ENCODE measurements around the gene KDM6A. TPM values are rescaled to one million over a fixed set of nuclear protein-coding genes. Genes with fewer than 3 reads are reported as not detected.
"Not testable (repeated sequence)": the region's sequence is repeated elsewhere in the genome, so short reads cannot be mapped to it uniquely, and the experiment has no call there.

The KDM6A gene
- polyA plus RNA-seq (ENCODE audit: low read depth in 6 of 6): 10 to 100 TPM in 5 of 6 donors, 1 to 10 TPM in 1; 7.5 to 22.4 (median 18.5) TPM

DNA sequence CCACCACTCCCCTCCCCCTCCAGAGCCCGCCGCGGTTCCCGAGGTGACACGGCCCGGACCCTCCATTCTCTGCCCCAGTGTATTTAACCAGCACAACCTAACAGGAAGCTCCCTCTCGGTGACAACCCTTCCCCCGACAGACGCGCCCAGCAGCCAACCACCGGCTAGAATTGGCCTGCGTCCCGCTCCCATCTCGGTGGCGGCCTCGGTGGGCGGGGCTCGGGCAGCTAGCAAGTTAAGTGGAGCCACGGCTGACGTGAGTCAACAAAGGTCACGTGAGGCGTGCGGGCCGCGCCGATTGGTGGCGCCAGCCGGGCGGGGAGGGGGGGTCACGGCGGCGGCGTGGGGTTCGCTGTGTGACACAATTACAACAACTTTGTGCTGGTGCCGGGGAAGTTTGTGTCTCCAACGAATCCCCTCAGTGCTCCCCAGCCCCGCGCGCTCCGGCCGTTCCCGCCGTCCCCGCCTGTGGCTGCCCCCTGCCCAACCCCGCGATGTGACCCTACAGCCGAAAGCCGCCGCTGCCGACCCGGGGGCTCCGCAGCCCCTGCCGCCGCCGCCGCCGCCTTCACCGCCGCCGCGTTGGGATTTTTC is at the start of gene KDM6A:
Gene KDM6A, plus strand, starts transcription at position 368 of the 594 bp plus-strand sequence. CDS start 364 bp downstream, outside the sequence.
- H3K4me1 Mint-ChIP-seq: peaks cover 0 to 50% (median 13%) of the 10 kb centered on the region in 3 donors
- ATAC-seq (ENCODE audit: low read depth in 2 of 2): peak; percentile 83 to 85
- H3K36me3 Mint-ChIP-seq: no peaks in the 10 kb centered on the region
- no peaks in the 10 kb centered on the region for H3K27me3 Mint-ChIP-seq
- peak within 1 kb of the TSS; percentile 88 to 99 (median 96) for H3K4me3 Mint-ChIP-seq
- H3K9me3 Mint-ChIP-seq: no peaks in the 10 kb centered on the region
- H3K27ac Mint-ChIP-seq: peak within 1 kb of the TSS; percentile 98 to 99 (median 98)
- DNase-seq: peak; percentile 99

DNA sequence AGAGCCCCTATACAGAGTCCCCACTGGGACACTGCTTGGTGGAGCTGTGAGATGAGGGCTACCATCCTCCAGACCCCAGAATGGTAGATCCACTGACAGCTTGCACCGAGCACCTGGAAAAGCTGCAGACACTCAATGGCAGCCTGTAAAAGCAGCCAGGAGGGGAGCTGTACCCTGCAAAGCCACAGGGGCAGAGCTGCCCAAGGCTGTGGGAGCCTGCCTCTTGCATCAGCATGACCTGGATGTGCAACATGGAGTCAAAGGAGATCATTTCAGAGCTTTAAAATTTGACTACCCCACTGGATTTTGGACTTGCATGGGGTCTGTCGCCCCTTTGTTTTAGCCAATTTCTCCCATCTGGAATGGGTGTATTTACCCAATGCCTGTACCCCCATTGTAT is 49.8 kb upstream of the KDM6A start:
- peak overlapping the region in 1 of 6 donors; percentile 47 for H3K27ac Mint-ChIP-seq

GRCh38 chrX:44828008-44828605 is 44.9 kb upstream of the KDM6A start:
- Mint-ChIP-seq H3K27ac (no peak overlapping the region), H3K27me3 (no peaks in the 10 kb centered on the region), H3K4me3 (no peak overlapping the region), H3K4me1 (no peaks in the 10 kb centered on the region), H3K36me3 (no peaks in the 10 kb centered on the region), H3K9me3 (no peaks in the 10 kb centered on the region)
- no peak for ATAC-seq (ENCODE audit: low read depth in 2 of 2)
- DNase-seq: no peak

More for the DNA sequence above, 49.8 kb upstream of the KDM6A start:
- H3K27me3 Mint-ChIP-seq; H3K4me1 Mint-ChIP-seq; H3K4me3 Mint-ChIP-seq; DNase-seq; H3K9me3 Mint-ChIP-seq; H3K36me3 Mint-ChIP-seq; ATAC-seq (ENCODE audit: low read depth in 2 of 2): not testable (repeated sequence)

DNA sequence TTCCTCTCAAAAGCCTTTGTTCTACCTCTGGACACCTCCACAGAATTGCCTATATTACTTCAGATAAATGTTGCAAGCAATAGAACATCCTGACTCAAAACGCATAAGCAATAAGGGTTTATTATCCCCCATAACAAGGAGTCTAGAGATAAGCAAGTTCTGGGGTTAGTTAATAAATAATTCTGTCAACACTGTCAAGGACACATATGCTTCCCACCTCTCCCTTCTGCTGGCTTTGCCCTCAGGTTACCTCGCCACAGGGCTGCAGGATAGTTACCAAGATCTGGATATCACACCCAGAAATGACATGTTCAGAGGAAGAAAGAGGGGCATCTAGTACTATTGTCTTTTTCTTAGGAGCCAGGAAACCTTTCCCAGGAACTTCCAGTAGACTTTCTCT is 43.2 kb upstream of the KDM6A start:
- no peak for DNase-seq
- H3K9me3 Mint-ChIP-seq: no peaks in the 10 kb centered on the region
- no peaks in the 10 kb centered on the region for H3K36me3 Mint-ChIP-seq
- H3K27ac Mint-ChIP-seq: no peak overlapping the region
- H3K27me3 Mint-ChIP-seq: peaks cover 0 to 6% (median 6%) of the 10 kb centered on the region in 3 donors
- ATAC-seq (ENCODE audit: low read depth in 2 of 2): no peak
- no peaks in the 10 kb centered on the region for H3K4me1 Mint-ChIP-seq
- H3K4me3 Mint-ChIP-seq: no peak overlapping the region

GRCh38 chrX:44842550-44843317 is 30.3 kb upstream of the KDM6A start:
- H3K4me1 Mint-ChIP-seq: no peaks in the 10 kb centered on the region
- no peak overlapping the region for H3K27ac Mint-ChIP-seq
- H3K4me3 Mint-ChIP-seq: no peak overlapping the region
- no peaks in the 10 kb centered on the region for H3K27me3 Mint-ChIP-seq
- DNase-seq (no peak), ATAC-seq (ENCODE audit: low read depth in 2 of 2) (no peak)
- no peaks in the 10 kb centered on the region for H3K36me3 Mint-ChIP-seq
- H3K9me3 Mint-ChIP-seq: peaks cover 0 to 2% (median 0%) of the 10 kb centered on the region in 7 donors

- peaks cover 0 to 2% (median 0%) of the 10 kb centered on the region in 7 donors for H3K9me3 Mint-ChIP-seq
- H3K4me3 Mint-ChIP-seq: no peak overlapping the region
- H3K27ac Mint-ChIP-seq: no peak overlapping the region
- DNase-seq (no peak), ATAC-seq (ENCODE audit: low read depth in 2 of 2) (no peak)
- no peaks in the 10 kb centered on the region for H3K36me3 Mint-ChIP-seq
- H3K4me1 Mint-ChIP-seq: no peaks in the 10 kb centered on the region
- H3K27me3 Mint-ChIP-seq: no peaks in the 10 kb centered on the region
Observed at GRCh38 chrX:44843318-44843702, 29.7 kb upstream of the KDM6A start.

- no peak within 1 kb of the TSS for H3K27ac Mint-ChIP-seq
- peaks cover 0 to 2% (median 0%) of the 10 kb centered on the region in 7 donors for H3K9me3 Mint-ChIP-seq
- H3K36me3 Mint-ChIP-seq: no peaks in the 10 kb centered on the region
- no peaks in the 10 kb centered on the region for H3K4me1 Mint-ChIP-seq
- no peak for DNase-seq
- no peak for ATAC-seq (ENCODE audit: low read depth in 2 of 2)
- H3K27me3 Mint-ChIP-seq: no peaks in the 10 kb centered on the region
- no peak within 1 kb of the TSS for H3K4me3 Mint-ChIP-seq
Observed at GRCh38 chrX:44843753-44844152, 29.2 kb upstream of the KDM6A start, which contains the start of gene DUSP21. DUSP21 (plus strand) TSS chrX:44844021; CDS start chrX:44844133, 112 bp downstream.

DNA sequence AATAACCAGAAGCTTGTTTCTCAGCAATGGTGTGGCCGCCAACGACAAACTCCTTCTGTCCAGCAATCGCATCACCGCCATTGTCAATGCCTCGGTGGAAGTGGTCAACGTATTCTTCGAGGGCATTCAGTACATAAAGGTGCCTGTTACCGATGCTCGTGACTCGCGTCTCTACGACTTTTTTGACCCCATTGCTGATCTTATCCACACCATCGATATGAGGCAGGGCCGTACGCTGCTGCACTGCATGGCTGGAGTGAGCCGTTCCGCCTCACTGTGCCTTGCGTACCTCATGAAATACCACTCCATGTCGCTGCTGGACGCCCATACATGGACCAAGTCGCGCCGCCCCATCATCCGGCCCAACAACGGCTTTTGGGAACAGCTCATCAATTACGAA is 28.8 kb upstream of the KDM6A start:
- no peaks in the 10 kb centered on the region for H3K36me3 Mint-ChIP-seq
- H3K27me3 Mint-ChIP-seq: no peaks in the 10 kb centered on the region
- no peaks in the 10 kb centered on the region for H3K4me1 Mint-ChIP-seq

GRCh38 chrX:44850891-44851290 is 22.1 kb upstream of the KDM6A start:
- H3K27me3 Mint-ChIP-seq; H3K36me3 Mint-ChIP-seq; H3K9me3 Mint-ChIP-seq; H3K27ac Mint-ChIP-seq; H3K4me3 Mint-ChIP-seq; ATAC-seq (ENCODE audit: low read depth in 2 of 2); H3K4me1 Mint-ChIP-seq; DNase-seq: not testable (repeated sequence)

More for the DNA sequence above, 28.8 kb upstream of the KDM6A start:
- Mint-ChIP-seq H3K4me3 (no peak overlapping the region), H3K9me3 (peaks cover 0 to 2% (median 0%) of the 10 kb centered on the region in 7 donors), H3K27ac (no peak overlapping the region)
- ATAC-seq (ENCODE audit: low read depth in 2 of 2) (no peak), DNase-seq (no peak)

DNA sequence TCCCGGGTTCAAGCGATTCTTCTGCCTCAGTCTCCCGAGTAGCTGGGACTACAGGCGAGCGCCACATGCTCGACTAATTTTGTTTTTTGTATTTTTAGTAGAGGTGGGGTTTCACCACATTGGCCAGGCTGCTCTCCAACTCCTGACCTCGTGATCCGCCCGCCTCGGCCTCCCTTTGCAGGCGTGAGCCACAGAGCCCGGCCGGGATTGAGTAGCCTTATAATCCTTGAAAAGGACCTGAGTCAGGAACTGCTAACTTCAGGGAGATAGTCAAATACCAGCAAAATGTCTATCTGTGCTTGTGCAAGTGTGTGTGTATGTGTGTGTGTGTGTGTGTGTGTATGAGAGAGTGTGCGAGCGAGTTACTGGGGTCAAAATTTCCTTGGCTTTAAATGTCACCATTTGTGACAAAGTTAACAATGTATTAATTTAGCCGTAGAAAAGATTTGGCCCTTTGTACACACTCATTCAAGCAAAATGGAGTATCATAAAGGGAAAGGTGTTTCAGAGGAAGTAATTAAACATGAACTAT is 1.8 kb upstream of the KDM6A start:
- peaks cover 0 to 33% (median 10%) of the 10 kb centered on the region in 3 donors for H3K4me1 Mint-ChIP-seq
- peak overlapping the region in 7 of 8 donors; percentile 1 to 97 (median 62) for H3K4me3 Mint-ChIP-seq
- DNase-seq: no peak
- no peaks in the 10 kb centered on the region for H3K9me3 Mint-ChIP-seq
- H3K27ac Mint-ChIP-seq: peak overlapping the region in 5 of 6 donors; percentile 11 to 91 (median 36)
- no peaks in the 10 kb centered on the region for H3K36me3 Mint-ChIP-seq
- no peak for ATAC-seq (ENCODE audit: low read depth in 2 of 2)
- no peaks in the 10 kb centered on the region for H3K27me3 Mint-ChIP-seq

DNA sequence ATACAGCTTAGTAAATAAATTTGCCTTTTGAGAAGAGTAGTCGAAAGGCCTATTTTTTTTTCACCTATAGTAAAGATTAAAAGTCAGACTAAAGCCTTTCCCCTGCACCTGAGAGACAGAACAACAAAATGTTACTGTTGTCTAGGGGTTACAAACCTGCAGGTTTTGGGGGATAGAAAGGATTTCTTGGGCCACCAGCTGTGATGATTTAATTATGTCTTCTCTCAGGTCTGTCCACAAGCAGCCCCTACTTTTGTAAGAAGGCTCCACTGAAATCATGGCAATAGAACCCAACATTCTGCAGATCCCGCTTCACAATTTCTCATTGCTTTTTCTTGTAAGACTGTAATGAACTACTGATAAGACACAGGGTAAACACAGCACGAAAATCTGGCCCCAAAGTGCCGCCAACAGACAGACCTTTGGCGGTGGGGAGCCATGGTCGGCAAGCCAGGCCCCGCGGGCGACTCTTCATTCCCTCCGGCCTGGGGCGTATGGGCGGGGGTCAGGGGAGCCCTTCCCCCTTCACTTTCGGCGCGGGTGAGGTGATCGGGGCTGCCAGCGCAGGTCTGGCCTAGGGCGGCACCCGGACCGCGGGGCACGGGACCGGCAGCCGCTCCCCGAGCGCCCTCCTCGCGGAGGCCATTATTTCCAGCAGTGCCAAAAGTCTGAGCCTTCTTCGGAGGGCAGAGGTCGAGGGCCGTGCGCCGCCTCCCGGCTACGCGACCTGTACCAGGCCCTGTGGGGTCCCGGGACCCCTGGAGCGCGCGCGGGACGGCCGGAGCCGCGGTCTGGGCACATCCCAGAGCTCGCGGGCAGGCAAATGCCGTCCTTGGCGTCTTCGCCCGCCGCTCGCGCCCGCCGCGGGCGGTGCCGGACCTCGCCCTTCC is 812 bp upstream of the KDM6A start:
- H3K27me3 Mint-ChIP-seq: no peaks in the 10 kb centered on the region
- peak; percentile 32 to 33 for ATAC-seq (ENCODE audit: low read depth in 2 of 2)
- peaks cover 0 to 43% (median 10%) of the 10 kb centered on the region in 3 donors for H3K4me1 Mint-ChIP-seq
- H3K27ac Mint-ChIP-seq: peak overlapping the region; percentile 93 to 98 (median 98)
- no peaks in the 10 kb centered on the region for H3K9me3 Mint-ChIP-seq
- DNase-seq: peak; percentile 72
- no peaks in the 10 kb centered on the region for H3K36me3 Mint-ChIP-seq
- H3K4me3 Mint-ChIP-seq: peak overlapping the region; percentile 88 to 99 (median 96)

- peak; percentile 13 for ATAC-seq (ENCODE audit: low read depth in 2 of 2)
Observed at GRCh38 chrX:44873415-44874276, 658 bp downstream of the KDM6A start.

More at GRCh38 chrX:44873415-44874276, 658 bp downstream of the KDM6A start:
- H3K9me3 Mint-ChIP-seq: no peaks in the 10 kb centered on the region
- no peaks in the 10 kb centered on the region for H3K27me3 Mint-ChIP-seq
- H3K4me1 Mint-ChIP-seq: peaks cover 0 to 55% (median 13%) of the 10 kb centered on the region in 3 donors
- H3K27ac Mint-ChIP-seq: peak overlapping the region; percentile 92 to 99 (median 98)
- H3K4me3 Mint-ChIP-seq: peak overlapping the region; percentile 88 to 99 (median 96)
- no peaks in the 10 kb centered on the region for H3K36me3 Mint-ChIP-seq
- DNase-seq: peak; percentile 67

All from naive B cell (primary cell).